ENCODE data around the gene COPZ2.

DNA sequence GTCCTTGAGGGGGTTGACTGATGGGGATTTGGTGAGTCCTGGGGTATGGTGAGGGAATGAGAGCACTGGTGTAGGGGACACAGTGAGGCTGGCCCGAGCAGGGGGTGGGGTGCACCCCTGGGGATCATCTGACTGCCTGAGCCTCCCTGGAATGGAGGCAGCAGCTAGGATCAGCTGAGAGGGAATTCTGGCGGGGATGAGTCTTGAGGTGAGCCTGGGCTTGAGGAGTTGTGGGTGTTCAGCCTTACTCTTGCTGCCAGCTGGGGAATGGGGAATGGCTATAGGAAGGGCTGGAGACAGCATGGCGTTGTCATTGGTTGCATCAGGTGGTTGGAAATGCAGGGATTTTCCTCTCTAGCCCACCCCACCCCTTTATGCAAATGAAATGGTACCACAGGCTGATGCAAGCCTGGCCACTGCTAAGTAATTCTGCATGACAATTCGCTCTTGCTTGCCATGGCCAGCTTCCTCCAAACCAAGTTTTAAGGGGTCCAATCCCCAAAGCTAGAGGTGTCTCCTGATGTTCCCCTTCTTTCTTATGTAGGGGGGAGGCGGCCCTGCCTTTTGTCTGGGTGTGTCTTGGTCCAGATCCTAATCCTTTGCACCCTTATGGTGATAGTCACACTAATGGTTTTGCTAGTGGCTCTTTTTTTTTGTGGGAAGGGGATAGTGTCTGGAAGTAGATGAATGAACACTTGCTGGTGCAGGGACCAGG, 18.1 kb upstream of the COPZ2 start:
- TF ChIP-seq, protein P1, sequence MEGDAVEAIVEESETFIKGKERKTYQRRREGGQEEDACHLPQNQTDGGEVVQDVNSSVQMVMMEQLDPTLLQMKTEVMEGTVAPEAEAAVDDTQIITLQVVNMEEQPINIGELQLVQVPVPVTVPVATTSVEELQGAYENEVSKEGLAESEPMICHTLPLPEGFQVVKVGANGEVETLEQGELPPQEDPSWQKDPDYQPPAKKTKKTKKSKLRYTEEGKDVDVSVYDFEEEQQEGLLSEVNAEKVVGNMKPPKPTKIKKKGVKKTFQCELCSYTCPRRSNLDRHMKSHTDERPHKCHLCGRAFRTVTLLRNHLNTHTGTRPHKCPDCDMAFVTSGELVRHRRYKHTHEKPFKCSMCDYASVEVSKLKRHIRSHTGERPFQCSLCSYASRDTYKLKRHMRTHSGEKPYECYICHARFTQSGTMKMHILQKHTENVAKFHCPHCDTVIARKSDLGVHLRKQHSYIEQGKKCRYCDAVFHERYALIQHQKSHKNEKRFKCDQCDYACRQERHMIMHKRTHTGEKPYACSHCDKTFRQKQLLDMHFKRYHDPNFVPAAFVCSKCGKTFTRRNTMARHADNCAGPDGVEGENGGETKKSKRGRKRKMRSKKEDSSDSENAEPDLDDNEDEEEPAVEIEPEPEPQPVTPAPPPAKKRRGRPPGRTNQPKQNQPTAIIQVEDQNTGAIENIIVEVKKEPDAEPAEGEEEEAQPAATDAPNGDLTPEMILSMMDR (IDR thresholded peaks at IDR 0.05; ENCODE audit: insufficient read depth, low read length, poor library complexity, severe bottlenecking): no peak
- TF ChIP-seq EZH2phosphoT487 (conservative IDR thresholded peaks at IDR 0.05; ENCODE audit: low read length): no peak
